Adrenal gland (tissue), 12 donors: Measurements from ENCODE around the gene AAR2. TPM values are rescaled to one million over a fixed set of nuclear protein-coding genes. Genes with fewer than 3 reads are reported as not detected.

ENCODE experiments used
- DNase-seq, 7 donors: peaks; one replicate each; pipeline ENCODE4 v3.0.0-alpha.2; 2019 to 2020
- H3K27ac ChIP-seq, 5 donors: fragments of 200-600 bp; sonication (generic) in 4 of 5; 1 replicate in 3 of 5; 2 replicates in 2 of 5; pipeline versions ENCODE4 v1.5.1 to v1.8.0; 2016 to 2020; ENCODE audit warnings: mild to moderate bottlenecking in 1 of 5
- H3K27me3 ChIP-seq: fragments of 200-600 bp; 2 replicates; pipeline ENCODE4 v1.8.0; 2021
- H3K36me3 ChIP-seq, 2 donors: fragments of 200-600 bp; replicated peaks in 1 of 2; 1 replicate in 1 of 2; 2 replicates in 1 of 2; pipeline versions ENCODE4 v1.5.1 to v1.8.0; 2018 to 2022
- H3K4me1 ChIP-seq, 2 donors: fragments of 200-600 bp; replicated peaks in 1 of 2; 1 replicate in 1 of 2; 2 replicates in 1 of 2; pipeline versions ENCODE4 v1.5.1 to v1.8.0; 2018 to 2021
- H3K4me3 ChIP-seq, 4 donors: fragments of 200-600 bp; sonication (generic) in 3 of 4; one replicate each; pipeline ENCODE4 v1.5.1; 2016 to 2018
- H3K9me3 ChIP-seq, 3 donors: fragments of 200-600 bp; sonication (generic) in 1 of 3; replicated peaks in 1 of 3; 1 replicate in 2 of 3; 2 replicates in 1 of 3; pipeline versions ENCODE4 v1.5.1 to v1.8.0; 2016 to 2021
- POLR2A ChIP-seq, 2 donors: fragments of 450-650 bp; IDR thresholded peaks; one replicate each; pipeline ENCODE4 v1.6.1; 2017; ENCODE audit warnings: antibody characterized with exemption in 2 of 2, mild to moderate bottlenecking in 2 of 2, moderate library complexity in 1 of 2
- WGBS, 4 donors: extraction: QIAGEN DNeasy Blood & Tissue Kit in 2 of 4; methylation state at CpG; one replicate each; pipeline versions ENCODE4 v1.1.5 to v1.1.7; 2013 to 2017; 5-methylcytosine and 5-hydroxymethylcytosine counted together
- intact Hi-C, 2 donors: fragments of 100-400 bp; cut with DNase I; formaldehyde crosslinking; loops; one replicate each; pipeline versions ENCODE4 v1.14.1 to v1.15.0; 2022 to 2023
- polyA plus RNA-seq, 3 donors: library from polyadenylated mRNA; stranded (reverse); fragments of 200-250 nt in 2 of 3; fragments of 350-450 nt in 1 of 3; fragmentation: Illumina TruSeq in 1 of 3; extraction: RNeasy Lipid Tissue Mini Kit (QIAGEN cat#74804) in 1 of 3; gene quantifications; one replicate each; pipeline ENCODE4 v1.2.3, GENCODE V29; 2013 to 2014
- total RNA-seq, 9 donors: library from RNA; depleted of rRNA in 4 of 9; stranded (reverse); fragments of >200 nt in 4 of 9; fragments of 120-200 nt in 1 of 9; fragmentation: NEBNext Ultra II Directional in 1 of 9; extraction: Animal tissue kit (Norgen Biotek cat#: 25700) in 1 of 9; gene quantifications; one replicate each; pipeline versions ENCODE4 v1.1.0 to v1.2.4, GENCODE V29; 2013 to 2023
- TF ChIP-seq, protein P1 (sequence below), 6 experiments: fragments of 450-650 bp in 4 of 6; fragments of 200-600 bp in 2 of 6; sonication (generic) in 1 of 6; IDR thresholded peaks; 1 replicate in 5 of 6; 2 replicates in 1 of 6; pipeline versions ENCODE4 v1.5.1 to v1.8.0; 2016 to 2021; ENCODE audit warnings: antibody characterized with exemption in 6 of 6, mild to moderate bottlenecking in 2 of 6, moderate library complexity in 1 of 6
- donor health status: healthy with polysubstance abuse.
- donor health status: Bipolar disorder and iron deficiency.
- donor health status: DM: yes; HTN: yes; CAD: no.
- donor health status: DM: no; HTN: no; CAD: no.
- donor health status: DM: no; HTN: no; CAD: no.
- donor health status: DM: yes; HTN: yes; CAD: no.

Gene AAR2
- total and polyA plus RNA-seq, 12 donors = 11.7 to 50.4 (median 32.6) TPM

DNA sequence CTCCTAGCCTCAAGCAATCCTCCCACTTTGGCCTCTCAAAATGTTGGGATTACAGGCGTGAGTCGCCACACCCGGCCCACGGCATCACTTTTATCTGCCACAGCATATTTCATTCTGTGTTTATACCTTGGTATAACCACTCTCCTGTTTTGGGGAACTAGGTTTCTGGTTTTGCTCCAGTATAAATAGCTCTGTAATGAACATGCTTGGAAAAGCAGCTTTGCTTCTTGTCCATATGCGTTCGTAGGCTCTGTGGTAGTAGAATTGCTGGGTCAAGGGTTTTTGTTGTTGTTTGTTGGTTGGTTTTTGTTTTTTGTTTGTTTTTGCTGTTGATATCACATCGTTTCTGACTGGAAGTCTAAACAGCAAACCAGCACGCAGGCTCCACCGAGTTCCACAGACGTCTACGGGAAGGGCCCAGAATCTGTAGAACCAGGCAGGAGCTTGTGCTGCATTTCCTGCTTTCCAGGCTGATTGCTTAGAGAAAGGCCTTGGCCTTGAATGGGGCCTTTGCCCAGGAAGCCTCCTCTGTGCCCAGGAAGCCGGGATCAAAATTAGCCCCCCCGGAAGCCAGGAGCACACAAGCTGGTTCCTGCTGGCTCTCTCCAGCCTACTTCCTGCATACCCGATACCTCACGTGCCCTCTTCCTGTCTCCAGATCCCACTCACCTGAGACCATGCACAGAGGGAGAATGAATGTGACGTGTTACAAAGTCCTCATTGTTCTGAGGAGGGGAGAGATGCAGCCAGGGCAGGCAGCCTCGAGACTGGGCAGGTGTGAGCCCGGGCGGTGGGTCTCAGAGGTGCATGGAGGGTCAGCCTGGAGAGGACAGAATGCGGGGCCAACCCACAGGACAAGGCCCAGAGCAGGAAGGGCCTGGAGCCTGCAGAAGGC lies 34.7 kb downstream of the AAR2 start:
- Histone ChIP-seq H3K27me3 (no peaks in the 10 kb centered on the region), H3K27ac (no peak overlapping the region), H3K4me3 (no peak overlapping the region), H3K9me3 (no peaks in the 10 kb centered on the region), H3K36me3 (no peaks in the 10 kb centered on the region), H3K4me1 (no peaks in the 10 kb centered on the region)
- intact Hi-C loops = no loop called here
- DNase-seq = peak in 2 of 7 donors; percentile 26 to 29
- TF ChIP-seq POLR2A (IDR thresholded peaks at IDR 0.05) = no peak
- TF ChIP-seq, protein P1, sequence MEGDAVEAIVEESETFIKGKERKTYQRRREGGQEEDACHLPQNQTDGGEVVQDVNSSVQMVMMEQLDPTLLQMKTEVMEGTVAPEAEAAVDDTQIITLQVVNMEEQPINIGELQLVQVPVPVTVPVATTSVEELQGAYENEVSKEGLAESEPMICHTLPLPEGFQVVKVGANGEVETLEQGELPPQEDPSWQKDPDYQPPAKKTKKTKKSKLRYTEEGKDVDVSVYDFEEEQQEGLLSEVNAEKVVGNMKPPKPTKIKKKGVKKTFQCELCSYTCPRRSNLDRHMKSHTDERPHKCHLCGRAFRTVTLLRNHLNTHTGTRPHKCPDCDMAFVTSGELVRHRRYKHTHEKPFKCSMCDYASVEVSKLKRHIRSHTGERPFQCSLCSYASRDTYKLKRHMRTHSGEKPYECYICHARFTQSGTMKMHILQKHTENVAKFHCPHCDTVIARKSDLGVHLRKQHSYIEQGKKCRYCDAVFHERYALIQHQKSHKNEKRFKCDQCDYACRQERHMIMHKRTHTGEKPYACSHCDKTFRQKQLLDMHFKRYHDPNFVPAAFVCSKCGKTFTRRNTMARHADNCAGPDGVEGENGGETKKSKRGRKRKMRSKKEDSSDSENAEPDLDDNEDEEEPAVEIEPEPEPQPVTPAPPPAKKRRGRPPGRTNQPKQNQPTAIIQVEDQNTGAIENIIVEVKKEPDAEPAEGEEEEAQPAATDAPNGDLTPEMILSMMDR (IDR thresholded peaks at IDR 0.05) = no peak
- 72 to 87% (median 74%) methylated on average over 16 to 20 of the region's 20 CpGs for WGBS, 4 donors

DNA sequence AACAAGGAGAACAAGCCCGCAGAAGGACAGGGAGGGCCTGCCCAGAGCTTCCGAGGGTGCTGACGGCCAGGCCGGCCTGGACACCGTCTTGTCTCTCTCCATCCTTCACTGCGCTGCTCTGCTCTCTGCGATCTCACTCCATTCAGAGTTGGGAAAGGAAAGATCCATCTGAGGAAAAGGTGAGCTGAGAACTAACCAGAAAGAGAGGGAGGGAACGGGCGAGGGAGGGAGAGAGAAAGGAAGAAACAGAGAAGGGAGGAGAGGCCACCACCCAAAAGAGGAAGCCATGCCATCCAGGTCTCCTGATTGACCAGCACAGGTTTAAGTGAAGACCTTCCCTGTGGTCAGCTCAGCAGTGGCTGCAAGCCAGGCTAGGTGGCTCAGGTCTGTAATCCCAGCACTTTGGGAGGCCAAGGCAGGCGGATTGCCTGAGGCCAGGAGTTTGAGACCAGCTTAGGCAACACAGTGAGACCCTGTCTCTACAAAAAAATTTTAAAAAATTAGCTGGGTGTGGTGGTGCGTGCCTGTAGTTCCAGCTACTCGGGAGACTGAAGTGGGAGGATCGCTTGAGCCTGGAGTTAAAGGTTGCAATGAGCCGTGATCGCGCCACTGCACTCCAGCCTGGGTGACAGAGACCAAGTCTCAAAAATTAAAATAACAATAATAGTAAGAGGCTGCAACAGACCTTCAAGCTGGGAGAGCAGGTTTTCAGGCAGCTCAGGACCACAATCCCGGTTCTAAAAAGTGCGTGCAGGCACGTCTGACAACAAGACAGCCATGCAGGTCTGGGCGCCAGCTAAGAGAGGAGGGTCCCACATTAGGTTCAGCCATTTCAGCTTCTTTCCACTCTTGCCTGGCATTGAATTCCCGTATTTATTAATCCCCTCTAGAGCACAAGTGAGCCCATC lies 35.6 kb downstream of the AAR2 start:
- Histone ChIP-seq H3K27me3 (no peaks in the 10 kb centered on the region), H3K27ac (no peak overlapping the region), H3K9me3 (no peaks in the 10 kb centered on the region), H3K4me1 (no peaks in the 10 kb centered on the region), H3K36me3 (no peaks in the 10 kb centered on the region), H3K4me3 (no peak overlapping the region)
- no peak for DNase-seq
- intact Hi-C loops = no loop called here
- TF ChIP-seq POLR2A (IDR thresholded peaks at IDR 0.05) = no peak
- TF ChIP-seq, protein P1 (IDR thresholded peaks at IDR 0.05) = no peak
- 90 to 93% (median 92%) methylated on average over 21 of the region's 21 CpGs for WGBS, 4 donors

DNA sequence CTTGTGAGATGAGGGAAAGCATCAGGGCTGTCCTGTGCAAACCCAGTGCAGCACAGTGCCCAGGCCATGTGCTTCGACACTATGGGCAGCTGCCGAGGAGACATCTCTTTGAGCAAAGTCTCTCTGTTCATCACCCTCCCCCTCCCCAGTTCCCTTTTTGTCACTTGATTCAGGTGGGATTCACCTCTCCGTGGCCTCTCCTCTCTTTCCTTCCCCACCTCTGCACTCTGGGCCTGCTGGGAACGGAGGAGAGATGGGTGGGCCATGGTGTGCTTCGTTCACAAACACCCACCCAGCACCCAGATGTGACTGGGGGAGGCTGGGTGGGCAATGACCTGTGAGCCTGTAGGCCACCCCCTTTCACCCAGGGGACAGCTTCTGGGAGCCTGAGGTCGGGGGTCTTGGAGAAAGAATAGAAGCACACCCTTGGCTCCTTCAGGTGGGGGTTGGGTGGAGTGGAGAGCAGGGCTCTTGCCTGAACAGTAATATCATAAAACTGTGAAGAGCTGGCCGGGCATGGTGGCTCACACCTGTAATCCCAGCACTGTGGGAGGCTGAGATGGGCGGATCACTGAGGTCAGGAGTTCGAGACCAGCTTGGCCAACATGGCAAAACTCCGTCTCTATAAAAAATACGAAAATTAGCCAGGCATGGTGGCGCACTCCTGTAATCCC lies 36.4 kb downstream of the AAR2 start:
- H3K36me3 ChIP-seq = no peaks in the 10 kb centered on the region
- TF ChIP-seq, protein P1 (IDR thresholded peaks at IDR 0.05) = no peak
- TF ChIP-seq POLR2A (IDR thresholded peaks at IDR 0.05) = no peak
- peak in 1 of 7 donors; percentile 35 for DNase-seq
- no peaks in the 10 kb centered on the region for H3K27me3 ChIP-seq
- intact Hi-C loops = no loop called here
- no peaks in the 10 kb centered on the region for H3K9me3 ChIP-seq
- no peaks in the 10 kb centered on the region for H3K4me1 ChIP-seq
- 82 to 89% (median 88%) methylated on average over 12 of the region's 12 CpGs for WGBS, 4 donors
- H3K27ac ChIP-seq = no peak overlapping the region
- H3K4me3 ChIP-seq = no peak overlapping the region
